H1 (cell line): ENCODE measurements around the gene MRTO4. TPM values are rescaled to one million over a fixed set of nuclear protein-coding genes. Genes with fewer than 3 reads are reported as not detected.

Source experiments
- CHD1 ChIP-seq: IDR thresholded peaks from 2 replicates; pipeline ENCODE4 v1.6.1; 2012; ENCODE audit warnings: low read depth, low read length, improper control_type of control experiment
- GTF2F1 ChIP-seq: IDR thresholded peaks from 2 replicates; pipeline ENCODE4 v1.6.1; 2012; ENCODE audit warnings: low read depth, low read length, improper control_type of control experiment, borderline replicate concordance
- MAFK ChIP-seq: IDR thresholded peaks from 2 replicates; pipeline ENCODE4 v1.6.1; 2012; ENCODE audit warnings: low read depth, mild to moderate bottlenecking, improper control_type of control experiment, low read length
- YY1 ChIP-seq: IDR thresholded peaks from 2 replicates; pipeline ENCODE4 v1.6.1; 2011; ENCODE audit warnings: low read depth, mild to moderate bottlenecking, low read length
- polyA plus RNA-seq, 7 experiments: library from polyadenylated mRNA; depleted of rRNA in 3 of 7; stranded (reverse) in 5 of 7; unstranded in 2 of 7; fragments of >200 nt in 5 of 7; fragments of 200-250 nt in 2 of 7; gene quantifications; 1 replicate in 5 of 7; 2 replicates in 1 of 7; 4 replicates in 1 of 7; pipeline versions ENCODE4 v1.2.1 to v1.2.3, GENCODE V29; 2011 to 2013; ENCODE audit warnings: missing spikeins in 2 of 7, mixed read lengths in 2 of 7
- total RNA-seq: library from RNA; stranded (reverse); fragmentation: NEBNext Ultra II Directional; extraction: Animal tissue kit (Norgen Biotek cat#: 25700); gene quantifications from 2 replicates; pipeline ENCODE4 v1.2.1, GENCODE V29; 2021
- TF ChIP-seq, protein P1 (sequence below): IDR thresholded peaks from 2 replicates; pipeline ENCODE4 v1.6.1; 2012; ENCODE audit warnings: inconsistent platforms

The MRTO4 gene
- total and polyA plus RNA-seq, 2 of the 8 experiments (the other 6 are each of a cell fraction or from before 2014, with no cell fraction given), result 36.9 to 64.3 TPM

DNA sequence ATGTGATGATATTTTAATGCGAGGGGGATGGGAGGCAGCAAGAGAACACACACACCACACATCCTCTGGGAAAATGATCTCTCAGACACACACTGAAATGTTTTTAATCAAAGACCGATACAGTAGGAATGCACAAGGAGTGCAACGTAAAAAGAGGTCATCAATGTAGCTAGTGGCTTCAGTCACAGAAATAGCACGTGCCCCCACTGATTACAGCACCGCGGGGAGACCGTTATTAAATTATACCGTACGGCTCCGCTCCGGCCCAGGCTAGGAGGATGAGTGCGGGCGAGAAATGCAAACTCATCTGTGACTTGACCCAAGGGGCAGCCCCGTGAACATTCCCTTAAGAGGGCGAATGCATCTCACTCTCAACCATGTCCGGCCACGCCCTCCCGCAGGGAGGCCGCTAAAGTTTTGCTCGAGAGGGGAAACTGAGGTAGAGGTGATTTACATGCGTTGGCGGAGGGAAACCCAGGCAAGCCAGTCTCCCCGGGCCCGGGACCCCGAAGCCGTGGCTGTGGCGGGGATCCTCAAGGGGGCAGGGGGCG is 42.1 kb upstream of the MRTO4 start (continued):
- TF ChIP-seq, protein P1, sequence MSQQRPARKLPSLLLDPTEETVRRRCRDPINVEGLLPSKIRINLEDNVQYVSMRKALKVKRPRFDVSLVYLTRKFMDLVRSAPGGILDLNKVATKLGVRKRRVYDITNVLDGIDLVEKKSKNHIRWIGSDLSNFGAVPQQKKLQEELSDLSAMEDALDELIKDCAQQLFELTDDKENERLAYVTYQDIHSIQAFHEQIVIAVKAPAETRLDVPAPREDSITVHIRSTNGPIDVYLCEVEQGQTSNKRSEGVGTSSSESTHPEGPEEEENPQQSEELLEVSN, result no peak
- TF ChIP-seq CHD1, result no peak
- TF ChIP-seq GTF2F1, result no peak
- no peak for TF ChIP-seq MAFK
- TF ChIP-seq YY1, result no peak
